Fibroblast of villous mesenchyme (primary cell): ENCODE measurements around the gene OCSTAMP. TPM values are rescaled to one million over a fixed set of nuclear protein-coding genes. Genes with fewer than 3 reads are reported as not detected.

ENCODE experiments used
- DNase-seq: peaks from one replicate; pipeline ENCODE4 v3.0.0-alpha.2; 2010; ENCODE audit warnings: low read depth
- H3K4me3 ChIP-seq: 2 replicates; pipeline ENCODE4 v1.5.1; 2011; ENCODE audit warnings: low read depth, mild to moderate bottlenecking, low read length
- total RNA-seq: library from RNA; depleted of rRNA; stranded (reverse); fragments of >200 nt; gene quantifications from 2 replicates; pipeline ENCODE4 v1.2.3, GENCODE V29; 2012
- TF ChIP-seq, protein P1 (sequence below): IDR thresholded peaks from 2 replicates; pipeline ENCODE4 v1.5.1; 2012; ENCODE audit warnings: low read depth, mild to moderate bottlenecking, low read length; ENCODE audit not compliant: insufficient read depth

Gene OCSTAMP
- total RNA-seq, 1 donor: not detected

DNA sequence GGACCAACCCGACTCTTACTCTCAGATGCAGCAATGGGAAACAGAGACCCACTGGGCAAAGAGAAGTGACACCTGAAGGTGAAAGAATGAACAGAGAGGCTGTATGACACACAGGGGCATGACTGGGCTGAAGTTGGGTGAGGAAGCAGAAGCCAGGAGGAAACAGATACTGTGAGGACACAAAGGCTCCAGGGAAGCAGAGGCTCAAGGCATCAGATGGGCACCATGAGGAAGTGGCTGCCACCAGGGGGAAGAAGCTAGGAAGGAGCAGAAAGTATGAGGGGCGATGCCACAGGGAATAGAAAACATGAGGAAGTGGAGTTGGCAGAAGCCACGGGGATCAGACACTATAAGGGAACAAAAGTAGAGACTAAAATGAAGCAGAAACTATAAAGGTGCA is 30.9 kb upstream of the OCSTAMP start:
- DNase-seq: no peak
- H3K4me3 ChIP-seq: no peak overlapping the region
- TF ChIP-seq, protein P1, sequence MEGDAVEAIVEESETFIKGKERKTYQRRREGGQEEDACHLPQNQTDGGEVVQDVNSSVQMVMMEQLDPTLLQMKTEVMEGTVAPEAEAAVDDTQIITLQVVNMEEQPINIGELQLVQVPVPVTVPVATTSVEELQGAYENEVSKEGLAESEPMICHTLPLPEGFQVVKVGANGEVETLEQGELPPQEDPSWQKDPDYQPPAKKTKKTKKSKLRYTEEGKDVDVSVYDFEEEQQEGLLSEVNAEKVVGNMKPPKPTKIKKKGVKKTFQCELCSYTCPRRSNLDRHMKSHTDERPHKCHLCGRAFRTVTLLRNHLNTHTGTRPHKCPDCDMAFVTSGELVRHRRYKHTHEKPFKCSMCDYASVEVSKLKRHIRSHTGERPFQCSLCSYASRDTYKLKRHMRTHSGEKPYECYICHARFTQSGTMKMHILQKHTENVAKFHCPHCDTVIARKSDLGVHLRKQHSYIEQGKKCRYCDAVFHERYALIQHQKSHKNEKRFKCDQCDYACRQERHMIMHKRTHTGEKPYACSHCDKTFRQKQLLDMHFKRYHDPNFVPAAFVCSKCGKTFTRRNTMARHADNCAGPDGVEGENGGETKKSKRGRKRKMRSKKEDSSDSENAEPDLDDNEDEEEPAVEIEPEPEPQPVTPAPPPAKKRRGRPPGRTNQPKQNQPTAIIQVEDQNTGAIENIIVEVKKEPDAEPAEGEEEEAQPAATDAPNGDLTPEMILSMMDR: no peak

DNA sequence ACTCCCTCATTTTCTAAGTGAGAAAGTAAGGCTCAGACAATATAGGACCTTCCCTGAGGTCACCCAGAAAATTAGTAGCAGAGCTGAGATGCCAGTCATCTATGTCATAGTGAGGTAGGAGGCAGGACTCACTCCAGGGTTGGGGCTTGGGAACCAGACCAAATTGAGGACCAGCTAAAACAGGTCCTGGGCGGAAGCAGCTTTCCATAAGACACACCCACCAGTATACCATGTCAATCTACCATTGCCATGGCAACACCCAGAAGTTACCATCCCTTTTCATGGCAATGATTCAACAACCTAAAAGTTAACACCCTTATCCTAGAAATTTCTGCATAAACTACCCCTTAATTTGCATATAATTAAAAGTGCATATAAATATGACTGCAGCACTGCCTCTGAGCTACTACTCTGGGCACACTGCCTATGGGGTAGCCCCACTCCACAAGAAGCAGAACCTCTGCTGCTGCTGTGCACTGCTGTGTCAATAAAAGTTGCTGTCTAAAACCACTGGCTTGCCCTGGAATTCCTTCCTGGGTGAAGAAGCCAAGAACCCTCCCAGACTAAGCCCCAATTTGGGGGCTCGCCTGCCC is 30.3 kb upstream of the OCSTAMP start:
- TF ChIP-seq, protein P1: no peak
- no peak overlapping the region for H3K4me3 ChIP-seq
- DNase-seq: no peak

DNA sequence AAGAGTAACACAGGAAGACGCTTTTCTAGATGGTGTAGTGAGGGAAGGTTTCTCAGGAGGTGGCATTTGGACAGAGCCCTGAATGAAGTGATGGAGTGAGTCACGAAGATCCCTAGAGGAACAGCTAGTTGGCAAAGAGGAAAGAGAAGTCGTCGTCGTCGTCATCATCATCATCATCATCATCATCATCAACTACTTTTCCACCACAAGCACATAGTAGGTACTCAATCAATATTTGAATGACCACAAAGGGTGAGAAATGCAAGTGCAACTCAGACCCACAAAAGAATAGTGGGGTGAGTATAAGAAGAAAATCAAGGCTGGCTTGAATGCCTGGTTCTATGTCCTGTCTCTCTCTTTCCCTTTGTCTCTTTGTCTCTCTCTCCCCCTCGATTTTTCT is 28.3 kb upstream of the OCSTAMP start:
- no peak for DNase-seq
- no peak overlapping the region for H3K4me3 ChIP-seq
- TF ChIP-seq, protein P1: no peak

DNA sequence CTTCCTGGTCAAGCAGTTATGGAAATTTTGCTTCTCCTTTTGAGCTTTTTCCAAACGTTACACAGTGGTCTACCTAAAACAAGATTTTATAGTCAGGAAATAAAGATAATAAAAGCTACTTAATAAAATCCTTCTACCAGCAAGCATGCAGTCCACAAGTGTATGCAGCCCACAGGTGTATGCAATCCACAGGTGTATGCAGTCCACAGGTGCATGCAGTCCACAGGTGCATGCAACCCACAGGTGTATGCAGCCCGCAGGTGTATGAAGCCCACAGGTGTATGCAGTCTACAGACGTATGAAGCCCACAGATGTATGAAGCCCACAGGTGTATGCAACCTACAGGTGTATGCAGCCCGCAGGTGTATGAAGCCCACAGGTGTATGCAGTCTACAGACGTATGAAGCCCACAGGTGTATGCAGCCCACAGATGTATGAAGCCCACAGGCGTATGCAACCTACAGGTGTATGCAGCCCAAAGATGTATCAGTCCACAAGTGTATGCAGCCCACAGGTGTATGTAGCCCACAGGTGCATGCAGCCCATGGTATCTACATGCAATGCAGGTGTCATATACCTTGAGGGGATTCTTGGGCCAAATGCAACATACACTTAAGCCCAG is 26.4 kb upstream of the OCSTAMP start:
- TF ChIP-seq, protein P1: no peak
- H3K4me3 ChIP-seq: no peak overlapping the region
- DNase-seq: no peak

DNA sequence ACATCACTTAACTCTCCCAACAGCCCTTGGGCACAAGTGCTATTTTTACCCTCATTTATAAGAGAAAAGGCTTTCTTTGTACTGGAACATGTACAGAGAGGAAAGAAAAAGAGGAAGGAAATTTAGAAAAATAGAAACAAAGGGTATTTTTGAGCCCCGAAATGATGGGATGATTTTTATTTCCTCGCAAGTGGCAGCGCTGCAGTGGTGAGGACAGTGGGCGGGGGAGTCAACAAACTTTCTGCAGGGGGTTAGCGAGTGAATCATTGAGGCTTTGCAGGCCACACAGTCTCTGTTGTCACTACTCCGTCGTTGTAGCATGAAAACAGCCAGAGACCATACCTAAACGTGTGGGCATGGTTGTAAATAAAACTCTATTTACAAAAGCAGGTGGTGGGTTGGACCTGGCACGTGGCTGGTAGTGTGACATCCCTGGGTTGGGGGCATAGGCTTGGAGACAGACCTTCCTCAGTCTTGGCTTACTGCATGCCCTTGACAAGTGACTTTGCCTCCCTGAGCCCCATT is 25.5 kb upstream of the OCSTAMP start:
- no peak overlapping the region for H3K4me3 ChIP-seq
- no peak for DNase-seq
- TF ChIP-seq, protein P1: no peak

DNA sequence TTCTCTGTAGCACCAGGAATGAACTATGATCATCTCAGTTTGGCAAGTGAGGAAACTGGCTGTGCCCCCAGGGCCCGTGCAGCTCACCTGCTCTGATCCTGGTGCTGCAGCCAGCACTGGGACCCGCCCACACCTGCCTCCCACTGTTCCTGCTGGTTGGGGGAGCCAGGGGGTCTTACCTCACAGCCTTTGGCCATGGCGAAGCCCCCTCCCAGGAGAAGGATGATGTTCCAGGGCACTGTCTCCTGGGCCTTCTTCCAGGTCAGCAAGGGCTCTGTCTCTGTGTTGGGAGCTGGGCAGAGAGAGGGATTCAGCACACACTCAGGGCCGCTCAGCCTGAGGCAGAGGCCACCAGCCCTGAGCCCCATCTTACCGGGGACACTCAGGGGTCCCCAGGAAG is 24.9 kb upstream of the OCSTAMP start:
- TF ChIP-seq, protein P1: no peak
- no peak for DNase-seq

More for the DNA sequence above, 24.9 kb upstream of the OCSTAMP start:
- H3K4me3 ChIP-seq: no peak overlapping the region
